NCI-H128 (cell line): ENCODE data around the gene PREP.
"Not testable (repeated sequence)": the region's sequence is repeated elsewhere in the genome, so short reads cannot be mapped to it uniquely, and the experiment has no call there.

Experiments
- DNase-seq: peaks from one replicate; lab custom pipeline; 2025; ENCODE audit not compliant: unreplicated experiment; lab: John Stamatoyannopoulos, UW

PREP gene

DNA sequence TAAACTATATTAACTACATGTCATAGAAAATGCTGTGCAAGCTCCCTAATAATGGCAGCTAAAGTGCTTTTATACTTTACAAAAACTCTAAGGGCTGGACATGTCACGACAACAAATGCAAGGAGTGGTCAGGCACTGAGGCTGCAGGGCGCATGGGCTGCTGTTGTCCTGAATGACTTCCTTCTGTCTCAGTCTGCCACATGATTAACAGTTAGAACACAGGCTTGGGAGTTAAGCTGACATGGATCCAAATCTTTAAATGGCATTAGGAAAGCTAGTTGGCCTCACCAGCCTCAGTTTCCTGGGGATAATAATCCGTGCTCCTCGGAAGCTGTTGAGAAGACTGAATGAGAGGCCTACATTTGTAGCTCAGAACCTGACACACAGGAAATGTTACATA is 57.4 kb downstream of the PREP start:
- no peak for DNase-seq

DNA sequence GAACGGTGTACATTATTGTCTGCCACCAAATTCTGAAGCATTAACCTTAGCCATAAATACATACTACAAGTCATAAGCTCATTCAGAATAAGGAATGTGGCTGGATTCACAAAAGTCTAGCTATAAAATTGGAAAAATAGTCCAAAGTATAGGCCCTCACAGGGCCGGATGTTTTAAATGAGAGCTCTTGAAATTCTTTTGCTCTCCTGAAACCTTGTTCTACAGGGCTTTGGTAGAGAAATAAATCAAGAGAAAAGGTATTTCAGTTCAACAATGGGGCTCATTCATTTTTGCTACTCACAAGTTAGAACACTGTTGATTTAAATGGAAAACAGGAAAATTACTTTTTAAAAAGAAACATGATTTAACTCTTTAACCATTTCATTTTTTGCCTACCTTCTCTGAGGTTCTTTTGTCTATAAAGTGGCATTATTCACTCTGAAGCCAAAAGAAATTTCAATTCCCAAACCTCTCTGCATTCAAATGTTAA is 58.0 kb downstream of the PREP start:
- no peak for DNase-seq

DNA sequence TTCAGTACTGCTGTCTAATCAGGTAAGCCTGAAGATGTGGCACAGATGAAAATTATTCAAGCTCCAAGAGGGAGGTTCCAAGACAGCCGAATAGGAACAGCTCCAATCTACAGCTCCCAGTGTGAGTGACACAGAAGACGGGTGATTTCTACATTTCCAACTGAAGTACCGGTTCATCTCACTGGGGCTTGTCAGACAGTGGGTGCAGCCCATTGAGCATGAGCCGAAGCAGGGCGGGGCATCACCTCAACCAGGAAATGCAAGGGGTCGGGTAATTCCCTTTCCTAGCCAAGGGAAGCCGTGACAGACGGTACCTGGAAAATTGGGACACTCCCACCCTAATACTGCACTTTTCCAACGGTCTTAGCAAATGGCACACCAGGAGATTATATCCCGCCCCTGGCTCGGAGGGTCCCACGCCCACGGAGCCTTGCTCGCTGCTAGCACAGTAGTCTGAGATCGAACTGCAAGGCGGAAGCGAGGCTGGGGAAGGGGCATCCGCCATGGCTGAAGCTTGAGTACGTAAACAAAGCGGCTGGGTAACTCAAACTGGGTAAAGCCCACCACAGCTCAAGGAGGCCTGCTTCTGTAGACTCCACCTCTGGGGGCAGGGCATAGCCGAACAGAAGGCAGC is 64.4 kb downstream of the PREP start:
- not testable (repeated sequence) for DNase-seq

DNA sequence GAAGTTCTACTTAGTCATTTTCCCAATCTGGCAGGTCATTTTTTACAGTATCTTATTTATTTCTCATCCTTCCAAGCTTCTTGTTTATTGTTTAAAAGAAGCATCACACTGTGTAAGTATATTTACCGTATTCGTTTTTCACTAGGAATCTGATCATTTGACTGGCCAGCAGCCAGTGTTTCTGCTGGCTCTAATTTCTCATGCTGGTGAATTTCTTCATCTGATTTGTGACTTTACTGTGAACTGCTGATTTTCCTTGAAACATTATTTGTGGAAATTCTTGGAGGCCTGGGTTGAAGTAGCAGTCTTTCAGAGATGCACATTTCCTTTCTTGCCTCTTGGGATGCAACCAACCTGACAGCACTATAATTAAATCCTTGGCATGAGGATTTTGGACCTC is 65.9 kb downstream of the PREP start:
- no peak for DNase-seq

DNA sequence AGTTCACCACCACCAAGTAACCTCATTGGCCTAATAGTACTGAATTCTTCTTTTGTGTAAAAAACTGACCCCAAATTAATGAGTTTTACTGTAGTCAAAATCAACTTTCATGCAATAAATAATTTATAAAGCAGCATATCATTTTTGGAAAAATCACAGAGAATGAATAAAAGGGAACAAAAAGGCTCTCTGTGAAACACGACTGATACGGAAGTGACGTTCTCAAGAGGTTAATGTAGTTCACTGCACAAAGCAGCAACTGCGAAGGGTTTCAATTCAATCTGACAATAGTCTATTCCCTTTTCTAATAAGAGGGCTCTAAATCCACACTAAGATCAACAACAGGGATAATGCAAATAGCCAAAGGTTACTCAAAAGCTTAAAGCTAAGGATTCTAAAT is 70.3 kb downstream of the PREP start:
- no peak for DNase-seq

DNA sequence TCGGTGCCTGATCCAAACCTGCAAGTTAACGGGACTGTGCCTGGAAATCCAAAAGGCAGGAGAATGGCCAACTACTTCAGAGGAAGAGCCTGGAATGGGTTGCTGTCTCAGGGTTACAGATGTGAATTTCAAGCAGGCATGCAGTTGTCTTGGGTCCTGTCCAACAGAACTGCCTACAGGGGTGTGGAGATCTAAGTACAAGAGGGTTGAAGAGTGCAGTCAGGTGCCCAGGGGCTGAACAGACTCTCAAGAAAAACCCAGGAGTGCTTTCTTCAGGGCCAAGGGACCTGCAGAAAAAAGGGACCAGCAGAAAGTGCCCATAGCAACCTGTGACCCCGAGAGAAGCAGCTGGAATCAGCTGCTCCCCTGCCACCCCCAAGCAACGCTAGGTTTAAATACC is 71.0 kb downstream of the PREP start:
- no peak for DNase-seq

DNA sequence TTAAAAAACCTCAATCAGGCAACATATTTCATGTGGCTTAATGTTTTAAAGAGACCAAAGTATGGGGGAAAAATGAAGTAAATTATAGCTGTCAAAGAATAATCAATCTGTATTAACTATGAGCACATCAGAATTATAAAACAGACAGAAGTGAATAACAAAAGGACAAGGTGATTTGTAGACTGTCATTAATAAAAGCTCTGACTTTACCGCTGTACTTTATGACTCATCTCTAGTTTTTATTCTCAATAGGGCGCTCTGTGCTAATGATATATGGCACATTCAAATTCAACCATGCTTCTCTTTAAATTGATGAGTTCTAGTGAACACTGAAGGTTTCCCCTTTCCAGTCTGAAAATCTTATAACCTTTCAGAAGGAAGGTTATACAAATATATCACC is 72.0 kb downstream of the PREP start:
- no peak for DNase-seq

DNA sequence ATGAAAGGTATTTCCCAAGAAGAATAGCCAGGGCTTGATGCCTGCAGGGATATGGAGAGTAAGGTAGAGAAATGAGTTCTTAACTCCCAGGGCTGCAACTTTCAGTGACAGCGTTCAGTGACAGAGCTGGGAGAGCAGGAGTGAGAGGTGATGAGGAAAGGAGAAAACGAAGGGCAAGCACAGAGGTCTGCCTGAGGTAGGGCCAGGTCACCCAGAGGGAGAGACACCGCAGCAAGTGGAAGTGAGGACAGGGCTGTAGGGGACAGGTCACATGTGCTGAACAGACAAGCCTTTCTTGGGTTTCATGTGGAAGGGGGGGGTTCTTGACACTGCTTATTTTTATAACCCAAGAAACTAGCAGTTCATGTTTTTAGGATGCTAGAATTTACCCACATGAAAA is 72.5 kb downstream of the PREP start:
- DNase-seq, result no peak

DNA sequence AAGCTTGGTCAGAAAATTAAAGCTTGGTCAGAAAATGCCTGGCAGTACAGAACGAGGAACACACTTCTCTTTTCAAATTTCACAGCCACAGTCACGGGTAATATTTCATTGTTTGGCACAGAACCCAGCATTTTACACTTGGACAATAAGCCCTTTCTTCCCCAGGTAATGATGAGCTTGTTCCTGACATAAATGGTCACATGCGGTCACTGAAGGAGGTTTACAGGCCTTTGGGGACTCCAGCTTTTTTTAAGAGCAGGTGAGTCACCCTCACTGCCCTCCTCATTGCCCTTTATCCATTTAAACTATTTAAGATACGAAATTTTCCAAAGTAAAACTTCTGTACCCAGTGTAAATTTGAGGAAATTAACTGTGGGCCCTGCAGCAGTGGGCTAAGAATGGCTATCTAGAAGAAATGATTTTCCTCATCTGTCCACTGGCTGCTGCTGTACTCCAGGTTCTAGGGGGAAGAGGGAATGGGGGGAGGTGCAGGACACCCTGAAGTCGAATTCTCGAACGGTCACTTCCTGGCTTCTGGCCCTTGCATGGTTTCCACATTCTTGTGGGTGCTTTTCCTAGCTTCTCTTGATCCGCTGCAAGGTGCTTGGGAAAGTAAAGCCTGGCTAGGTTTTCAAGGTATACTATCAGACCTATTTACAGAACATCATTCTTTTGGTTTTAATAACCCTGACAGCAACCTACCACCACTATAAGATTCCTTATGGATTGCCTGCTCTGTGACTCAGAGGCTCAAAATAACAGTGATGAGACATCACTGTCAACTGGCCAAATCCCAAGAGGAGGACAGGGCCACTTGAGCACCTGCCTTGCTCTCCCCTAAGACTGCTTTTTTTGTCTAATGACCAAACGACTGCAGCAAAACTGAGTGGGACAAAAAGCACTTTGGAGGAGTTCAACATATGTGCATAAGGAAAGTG is 75.8 kb downstream of the PREP start:
- DNase-seq, result no peak

DNA sequence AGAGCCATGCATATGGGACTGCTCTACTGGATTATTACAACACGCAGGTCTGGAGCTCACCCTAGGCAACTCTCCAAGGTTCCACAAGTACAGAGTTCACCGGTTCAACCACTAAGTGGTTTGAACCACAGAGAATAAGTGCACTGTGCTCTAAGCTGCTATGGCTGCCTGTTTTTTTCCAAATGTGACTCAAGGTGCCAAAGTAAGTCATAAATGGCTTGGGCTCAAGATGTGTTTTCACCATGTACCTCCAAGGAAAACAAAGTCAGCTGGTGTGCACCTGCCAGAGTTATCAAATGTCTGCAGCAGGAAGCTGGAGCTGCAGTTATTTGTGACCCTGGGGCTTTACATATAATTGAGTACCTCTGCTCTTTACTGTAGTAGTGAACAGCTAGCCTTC is 76.7 kb downstream of the PREP start:
- peak; percentile 64 for DNase-seq

DNA sequence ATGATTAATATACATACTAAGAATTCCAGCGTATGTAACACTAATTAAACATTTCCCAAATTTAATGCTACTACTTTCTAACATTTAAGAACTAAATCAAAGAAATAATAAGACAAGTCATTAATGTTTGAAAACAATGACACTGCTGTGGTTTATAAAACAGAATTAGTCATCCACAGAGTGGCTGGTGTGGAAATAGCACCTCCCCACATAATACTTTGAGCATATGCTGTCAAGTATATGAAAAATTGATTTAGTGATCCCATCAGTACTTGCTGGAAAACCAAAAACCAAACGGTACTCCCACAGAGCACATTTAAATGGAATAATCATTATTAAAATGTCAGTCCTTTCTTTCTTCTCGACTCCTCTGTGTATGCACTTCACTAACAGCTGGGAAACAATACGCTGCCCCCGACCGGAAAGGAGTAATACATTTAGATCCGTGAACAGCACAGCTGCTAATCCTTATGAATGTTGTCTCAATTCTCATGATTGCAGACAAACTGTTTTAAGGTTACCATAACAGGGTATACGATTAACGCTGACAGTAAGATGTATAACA is 78.4 kb downstream of the PREP start:
- no peak for DNase-seq

DNA sequence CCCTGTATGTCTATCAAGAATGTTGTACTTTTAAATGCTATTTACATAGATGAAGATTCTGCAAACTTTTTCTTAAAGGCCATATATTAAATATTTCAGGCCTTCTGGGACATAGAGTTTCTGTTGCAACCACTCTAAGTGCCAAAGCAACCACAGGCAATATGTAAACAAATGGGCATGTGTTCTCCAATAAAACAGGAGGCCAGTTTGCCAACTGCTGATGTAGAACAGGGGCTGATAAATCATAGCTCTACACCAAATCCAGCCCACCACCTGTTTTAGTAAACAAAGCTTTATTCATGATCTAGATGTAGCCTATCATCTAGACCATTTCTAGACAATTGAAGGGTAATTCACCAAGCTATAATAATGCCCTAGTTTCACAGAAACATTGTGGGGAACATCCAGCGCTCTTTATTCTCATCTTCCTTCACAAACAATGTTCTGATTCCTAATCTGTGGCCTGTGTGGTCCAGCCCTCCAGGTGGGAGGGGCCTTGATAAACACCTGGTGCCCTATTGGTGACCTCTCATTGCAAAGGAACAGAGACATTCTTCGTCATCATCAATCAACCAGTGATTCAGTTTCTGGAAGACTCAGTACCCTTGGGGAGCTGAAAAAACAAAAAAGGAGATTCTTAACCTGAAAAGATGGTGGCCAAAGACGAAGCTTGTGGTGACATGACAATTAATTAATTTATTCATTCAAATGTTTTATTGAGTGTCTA is 80.2 kb downstream of the PREP start:
- DNase-seq, result no peak

DNA sequence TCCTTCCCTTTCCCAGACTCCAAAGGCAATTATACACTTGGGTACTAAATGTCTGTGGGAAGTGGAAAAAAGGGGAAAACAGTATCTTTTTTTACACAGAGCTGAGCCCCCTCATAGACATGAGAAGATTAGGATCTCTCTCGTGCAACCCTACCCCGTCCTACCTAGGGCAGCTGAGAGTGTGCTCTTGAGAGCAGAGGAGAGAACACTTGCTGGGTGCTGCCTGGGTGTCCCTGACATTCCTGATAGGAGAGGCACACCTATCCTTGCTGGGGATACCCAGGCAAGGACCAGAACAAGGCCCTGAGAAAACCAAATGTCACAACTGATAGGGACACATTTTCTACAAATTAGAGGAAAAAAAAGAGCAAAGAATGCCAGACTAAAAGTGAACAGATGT is 81.2 kb downstream of the PREP start:
- DNase-seq, result no peak

DNA sequence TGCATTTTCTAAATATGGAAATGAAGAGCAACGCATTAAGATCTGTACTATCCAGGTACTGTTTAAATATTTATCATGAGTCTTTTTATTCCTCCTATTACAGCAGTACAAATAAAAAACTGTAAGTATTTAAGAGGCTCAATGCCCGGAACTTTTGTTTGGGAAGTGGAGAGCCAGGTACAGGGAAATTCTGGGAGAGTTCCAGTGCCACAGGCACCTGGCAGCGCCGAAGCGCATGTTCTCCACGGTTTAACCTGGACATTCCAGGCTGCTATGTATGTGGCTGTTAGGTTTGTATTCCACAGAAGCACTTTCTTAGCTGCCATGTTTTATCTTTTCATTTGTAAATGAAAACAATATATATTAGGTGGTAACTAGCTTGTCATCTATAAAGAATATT is 81.7 kb downstream of the PREP start:
- DNase-seq, result no peak

DNA sequence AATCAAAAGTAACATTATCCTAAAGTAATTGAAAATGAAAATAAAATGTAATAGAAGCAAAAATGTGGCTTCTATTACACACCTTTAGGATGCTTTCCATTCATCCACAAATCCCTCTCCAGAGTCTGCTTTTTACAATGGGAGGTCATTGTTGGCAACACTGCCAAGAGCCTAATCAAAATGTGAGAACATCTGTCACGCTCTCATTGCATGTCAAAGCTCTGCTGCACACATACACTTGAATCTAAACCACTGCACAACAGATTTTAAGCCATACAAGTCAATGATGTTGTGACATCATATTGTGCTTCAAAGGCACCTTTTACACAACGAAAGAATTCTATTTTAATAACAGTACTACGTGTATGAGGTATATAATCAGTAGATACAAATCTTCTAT is 82.1 kb downstream of the PREP start:
- peak; percentile 36 for DNase-seq

DNA sequence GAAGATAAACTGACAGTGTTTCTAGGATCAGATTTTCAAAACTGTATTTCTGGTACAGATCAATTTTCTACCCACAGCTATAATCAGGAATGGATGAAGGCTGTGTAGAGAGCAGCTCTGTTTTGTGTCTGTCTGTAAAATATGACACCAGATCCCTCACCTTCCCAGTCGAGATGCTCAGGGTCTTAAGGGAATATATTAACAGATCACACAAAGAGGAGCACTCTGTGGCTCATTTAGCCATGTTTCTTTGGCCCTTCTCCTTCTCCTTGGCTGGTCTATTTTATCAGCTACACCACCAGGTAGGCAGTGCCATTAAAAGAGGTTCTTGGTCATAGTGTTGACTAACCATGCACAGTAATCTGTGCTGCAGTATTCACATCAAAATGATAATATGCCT is 82.6 kb downstream of the PREP start:
- DNase-seq, result no peak

DNA sequence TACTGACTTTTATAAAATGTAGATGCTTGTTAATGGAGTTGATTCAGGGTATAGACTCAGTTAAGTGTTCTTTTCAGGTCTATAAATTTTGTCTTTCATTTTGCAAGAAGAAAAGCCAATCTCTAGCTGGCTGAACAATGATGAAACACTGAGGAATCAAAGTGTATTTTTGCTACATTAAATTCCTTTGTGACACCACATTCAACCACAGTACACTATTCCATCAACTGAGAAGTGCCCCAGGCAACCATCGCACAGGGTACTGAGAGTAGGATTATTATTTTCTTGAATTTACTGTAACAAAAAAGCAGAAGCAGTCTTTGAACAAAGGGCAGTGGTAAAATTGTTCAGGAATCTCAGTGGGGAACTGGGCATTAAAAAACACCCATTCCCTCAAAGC is 83.6 kb downstream of the PREP start:
- DNase-seq, result no peak

DNA sequence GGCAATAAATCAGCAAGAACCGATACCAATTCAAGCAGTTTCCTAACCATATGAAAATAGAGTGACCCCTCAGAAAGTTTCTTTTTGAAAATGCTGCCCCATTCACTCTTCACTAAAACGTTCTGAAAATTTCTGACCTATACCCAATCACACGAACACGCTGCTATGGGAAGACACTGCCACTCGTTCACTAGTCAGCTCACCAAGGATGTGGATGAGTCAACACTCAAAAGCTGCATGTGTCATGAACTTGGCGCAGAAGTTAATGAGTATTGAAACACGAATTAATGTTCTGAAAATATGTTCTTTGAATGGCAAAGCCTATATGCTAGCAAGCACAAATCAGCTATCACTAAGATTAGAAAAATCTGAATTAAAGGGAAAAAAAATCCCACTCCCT is 84.2 kb downstream of the PREP start:
- DNase-seq, result no peak

DNA sequence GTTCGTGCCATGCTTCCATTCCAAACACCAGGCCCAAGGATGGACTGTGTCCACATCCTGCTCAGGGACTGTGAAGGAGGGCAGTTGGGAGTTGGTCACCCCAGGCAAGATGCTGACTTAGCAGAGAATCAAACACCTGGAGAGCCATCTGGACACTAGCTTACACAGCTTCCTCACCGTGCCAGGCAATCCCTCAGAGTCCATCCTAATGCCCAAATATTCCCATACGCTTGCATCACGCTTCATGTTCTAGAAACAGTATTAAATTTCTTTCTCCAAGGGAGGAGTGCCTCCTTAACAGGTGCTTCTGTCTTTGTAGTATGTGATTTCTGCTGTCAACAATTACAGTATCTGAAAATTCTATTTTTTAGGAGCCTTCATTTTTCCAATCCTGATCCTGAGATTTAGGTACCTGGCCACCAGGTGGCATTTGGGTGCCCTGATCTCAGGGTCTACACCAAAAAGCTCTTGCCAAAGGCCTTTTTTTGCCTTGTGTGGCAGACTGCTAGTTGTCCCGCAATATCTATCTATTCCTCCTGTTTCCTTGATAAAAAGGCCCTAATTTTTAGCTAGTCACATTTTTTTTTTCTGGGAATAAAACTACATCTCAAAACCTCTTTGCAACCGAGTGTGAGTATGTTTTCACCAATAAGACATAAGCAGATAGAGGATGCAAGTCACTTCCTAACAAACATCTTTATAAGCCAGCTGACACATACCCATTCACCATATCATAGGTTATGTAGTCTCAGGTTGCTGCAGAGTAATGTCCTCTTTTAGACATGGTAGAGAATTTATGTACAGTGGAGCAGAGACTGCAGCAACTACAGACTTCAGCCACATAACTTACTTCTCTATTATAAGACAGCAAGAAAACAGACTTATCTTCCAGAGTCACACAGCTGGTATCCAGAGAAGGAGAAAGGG is 85.0 kb downstream of the PREP start:
- DNase-seq, result no peak

DNA sequence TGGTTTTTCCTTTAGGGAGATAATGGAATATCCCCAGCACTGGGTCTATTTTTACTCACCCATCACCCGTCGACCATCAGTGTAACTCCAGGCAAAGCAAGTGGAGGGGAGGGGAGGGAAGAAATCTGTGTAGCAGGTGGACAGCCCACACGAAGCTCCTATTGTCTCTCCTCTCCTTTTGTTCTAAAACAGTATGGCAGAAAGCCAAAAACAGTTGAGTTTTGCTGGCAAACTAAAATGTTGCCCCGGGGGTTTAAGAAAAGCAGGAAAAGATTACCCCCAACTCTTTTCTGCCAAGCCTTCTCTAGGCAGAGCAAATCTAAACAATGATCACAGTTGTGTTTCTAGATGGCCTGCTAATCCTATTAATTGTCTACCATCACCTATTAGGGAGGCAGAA is 89.7 kb downstream of the PREP start:
- DNase-seq, result peak; percentile 29
